Motor neuron (in vitro differentiated cells): ENCODE measurements around the gene RXRA. TPM values are rescaled to one million over a fixed set of nuclear protein-coding genes. Genes with fewer than 3 reads are reported as not detected.
"Not testable (repeated sequence)": the region's sequence is repeated elsewhere in the genome, so short reads cannot be mapped to it uniquely, and the experiment has no call there.

Source experiments
- ATAC-seq, 8 experiments: fragments of 200-7000 bp; cut with Tn5 transposase; replicated peaks in 6 of 8; 2 replicates each; pipeline ENCODE4 v1.8.0; 2021; ENCODE audit warnings: mild to moderate bottlenecking in 8 of 8, moderate library complexity in 8 of 8
- H3K27ac ChIP-seq, 2 donors: fragments of 250-450 bp; sonication (Bioruptor Pico); 2 replicates each; pipeline ENCODE4 v1.9.0; 2021; ENCODE audit warnings: antibody characterized with exemption in 2 of 2, mild to moderate bottlenecking in 2 of 2, moderate library complexity in 1 of 2
- H3K4me1 ChIP-seq, 2 donors: fragments of 250-450 bp; sonication (Bioruptor Pico); replicated peaks in 1 of 2; 2 replicates each; pipeline ENCODE4 v1.6.1; 2021; ENCODE audit warnings: antibody characterized with exemption in 2 of 2, mild to moderate bottlenecking in 2 of 2, moderate library complexity in 1 of 2
- H3K4me3 ChIP-seq, 5 donors: fragments of 250-450 bp; sonication (Bioruptor Pico); 2 replicates each; pipeline ENCODE4 v1.9.0; 2021; ENCODE audit warnings: antibody characterized with exemption in 5 of 5, mild to moderate bottlenecking in 5 of 5, moderate library complexity in 4 of 5
- WGBS, 10 experiments: fragments of 450-650 bp; shearing (Covaris generic); methylation state at CpG; one replicate each; pipeline ENCODE4 v1.0.0; 2022; 5-methylcytosine and 5-hydroxymethylcytosine counted together
- in situ Hi-C, 9 experiments: fragments of 400-800 bp; cut with MboI; loops; one replicate each; pipeline ENCODE4 v1.15.0; 2021; ENCODE audit warnings: low sequenced_read_pairs in 9 of 9, low pct_unique_long_range_greater_than_20kb in 2 of 9; ENCODE audit not compliant: unreplicated experiment in 9 of 9
- total RNA-seq, 8 experiments: library from RNA; unstranded; fragments of 300-600 nt; gene quantifications; 2 replicates each; pipeline versions ENCODE4 v1.2.3 to v1.2.4, GENCODE V29; 2022

RXRA gene
- total RNA-seq, 8 experiments from 2014 or later: 10.2 to 20.7 (median 13.3) TPM

DNA sequence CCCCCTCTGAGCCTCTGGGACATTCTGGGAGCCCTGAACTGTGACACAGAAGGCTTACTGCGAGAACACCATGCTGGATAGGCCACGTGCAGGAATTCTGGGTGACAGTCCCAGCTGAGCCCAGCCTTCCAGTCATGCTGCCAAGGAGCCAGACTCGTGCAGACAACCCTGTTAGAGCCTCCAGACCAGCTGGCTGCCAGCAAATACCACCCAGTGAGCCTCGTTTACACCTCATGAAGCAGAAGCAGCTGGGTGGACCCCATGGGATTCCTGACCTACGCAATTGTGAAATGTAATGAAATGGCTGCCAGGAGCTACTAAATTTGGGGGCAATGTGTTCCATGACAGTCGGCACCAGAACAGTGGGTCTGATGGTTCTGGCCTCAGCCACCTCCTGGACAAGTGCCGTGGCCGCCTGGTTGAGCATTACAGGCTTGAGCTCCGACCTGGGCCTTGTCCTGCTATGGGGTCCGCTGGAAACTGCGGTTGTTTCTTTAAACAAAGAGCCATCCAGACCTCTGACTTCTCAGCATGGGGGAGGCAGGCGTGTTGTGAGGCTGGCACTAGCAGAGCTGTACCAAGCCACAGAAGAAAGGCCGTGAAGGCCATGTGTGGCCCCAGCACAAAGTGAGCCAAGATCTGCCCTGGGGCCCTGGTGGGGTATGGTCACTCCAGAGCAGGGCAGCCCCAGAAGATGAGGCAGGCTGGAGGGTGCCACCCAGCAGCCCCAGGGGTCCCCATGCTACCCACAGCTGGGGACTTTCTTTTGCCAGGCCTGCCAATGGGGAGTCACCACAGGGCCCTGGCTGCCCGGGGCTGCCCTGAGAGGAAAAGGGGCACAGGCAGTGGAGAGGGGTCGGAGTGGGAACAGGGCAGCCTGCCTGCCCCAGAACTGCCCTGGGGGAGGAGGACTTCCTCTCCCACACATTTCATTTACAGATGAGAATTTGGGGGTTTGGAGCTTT, 19.3 kb upstream of the RXRA start:
- 0 to 90% (median 78%) methylated on average over 1 to 6 of the region's 15 CpGs; no CpG with 5 or more reads in 2 of the 10 experiments for WGBS, 10 experiments
- Histone ChIP-seq H3K27ac (no peak overlapping the region), H3K4me3 (no peak overlapping the region), H3K4me1 (peaks cover 13 to 25% of the 10 kb centered on the region in 2 donors)
- no peak for ATAC-seq
- in situ Hi-C loops: no loop called here

DNA sequence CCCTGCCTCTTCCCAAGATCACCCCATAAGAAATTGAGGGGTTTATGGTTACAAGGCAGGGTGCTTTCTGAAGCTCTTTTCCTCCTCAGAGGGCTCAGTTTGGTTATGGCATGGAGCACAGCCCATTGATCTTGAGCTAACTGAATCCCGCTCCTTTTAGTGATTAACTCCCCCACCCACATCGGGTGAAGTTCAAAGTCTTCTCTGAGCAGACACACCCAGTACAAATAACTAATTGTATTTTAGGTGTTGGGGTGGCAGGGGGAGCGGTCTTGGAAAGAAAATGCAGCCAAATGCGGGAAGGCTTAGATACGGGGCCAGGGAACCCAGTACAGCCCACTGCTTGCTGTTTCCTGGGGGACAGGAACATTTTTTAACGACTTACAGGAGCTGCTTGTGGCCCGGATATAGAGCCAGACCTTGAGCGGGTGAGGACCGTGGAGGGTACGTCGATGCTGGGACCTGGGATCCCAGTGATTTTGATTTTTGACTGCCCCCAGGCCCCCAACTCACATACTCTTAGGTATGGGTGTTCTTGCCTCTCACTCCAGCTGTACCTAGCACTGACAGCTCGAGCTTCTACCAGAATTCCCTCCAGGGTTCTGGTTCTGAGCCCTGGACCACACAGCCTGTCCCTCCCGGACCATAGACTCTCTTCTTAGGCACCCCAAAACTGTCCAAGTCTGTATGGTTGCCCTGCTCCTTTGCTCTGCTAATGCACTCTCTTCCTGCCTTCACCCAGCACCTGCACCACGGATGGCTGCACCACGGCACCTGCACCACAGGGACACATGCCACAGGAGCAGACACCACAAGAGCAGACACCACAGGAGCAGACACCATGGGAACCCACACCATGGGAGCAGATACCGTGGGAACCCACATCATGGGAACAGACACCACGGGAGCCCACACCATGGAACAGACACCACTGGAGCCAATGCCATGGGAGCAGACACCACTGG, 18.3 kb upstream of the RXRA start:
- in situ Hi-C loops: no loop called here
- peaks cover 13 to 23% of the 10 kb centered on the region in 2 donors for H3K4me1 ChIP-seq
- no peak for ATAC-seq
- H3K27ac ChIP-seq: no peak overlapping the region
- H3K4me3 ChIP-seq: no peak overlapping the region
- 50 to 100% (median 86%) methylated on average over 1 to 13 of the region's 17 CpGs; no CpG with 5 or more reads in 2 of the 10 experiments for WGBS, 10 experiments

DNA sequence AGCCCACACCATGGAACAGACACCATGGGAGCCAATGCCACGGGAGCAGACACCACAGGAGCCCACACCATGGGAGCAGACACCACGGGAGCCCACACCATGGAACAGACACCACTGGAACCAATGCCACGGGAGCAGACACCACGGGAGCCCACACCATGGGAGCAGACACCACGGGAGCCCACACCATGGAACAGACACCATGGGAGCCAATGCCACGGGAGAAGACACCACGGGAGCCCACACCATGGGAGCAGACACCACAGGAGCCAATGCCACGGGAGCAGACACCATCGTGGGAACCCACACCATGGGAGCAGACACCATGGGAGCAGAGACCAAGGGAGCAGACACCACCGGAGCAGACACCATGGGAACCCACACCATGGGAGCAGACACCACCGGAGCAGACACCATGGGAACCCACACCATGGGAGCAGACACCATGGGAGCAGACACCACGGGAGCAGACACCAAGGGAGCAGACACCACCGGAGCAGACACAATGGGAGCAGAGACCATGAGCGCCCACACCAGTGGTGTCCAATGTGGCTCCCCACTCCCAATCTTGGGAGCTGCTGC, 17.5 kb upstream of the RXRA start:
- H3K4me1 ChIP-seq: peaks cover 13 to 23% of the 10 kb centered on the region in 2 donors
- in situ Hi-C loops, H3K27ac ChIP-seq, ATAC-seq, H3K4me3 ChIP-seq: not testable (repeated sequence)
- WGBS, 10 experiments: 54 to 100% (median 80%) methylated on average over 1 to 7 of the region's 14 CpGs; no CpG with 5 or more reads in 5 of the 10 experiments

DNA sequence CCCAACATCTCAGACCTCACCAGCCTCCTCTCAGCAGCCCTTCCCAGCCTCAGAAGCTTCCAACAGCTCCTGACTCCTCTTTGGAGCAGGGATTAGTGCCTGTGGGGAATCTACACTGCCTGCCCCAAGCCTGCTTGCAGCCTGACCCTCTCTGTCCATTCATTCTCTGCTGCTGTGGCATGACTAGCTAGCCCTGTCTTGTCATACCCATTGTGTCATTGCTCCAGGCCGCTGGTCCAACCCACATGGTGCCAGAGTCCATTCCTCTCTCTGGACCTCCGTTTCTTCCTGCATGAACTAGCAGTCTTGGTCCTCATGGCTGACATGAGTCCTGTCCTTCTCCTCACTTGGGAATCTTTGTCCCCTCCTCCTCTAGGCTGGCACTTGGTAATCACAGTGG, 12.8 kb upstream of the RXRA start:
- H3K4me3 ChIP-seq: no peak overlapping the region
- H3K27ac ChIP-seq: no peak overlapping the region
- no peak for ATAC-seq
- 57 to 100% (median 80%) methylated on average over 1 to 2 of the region's 2 CpGs; no CpG with 5 or more reads in 5 of the 10 experiments for WGBS, 10 experiments
- H3K4me1 ChIP-seq: peaks cover 28 to 31% of the 10 kb centered on the region in 2 donors
- in situ Hi-C loops: no loop called here

DNA sequence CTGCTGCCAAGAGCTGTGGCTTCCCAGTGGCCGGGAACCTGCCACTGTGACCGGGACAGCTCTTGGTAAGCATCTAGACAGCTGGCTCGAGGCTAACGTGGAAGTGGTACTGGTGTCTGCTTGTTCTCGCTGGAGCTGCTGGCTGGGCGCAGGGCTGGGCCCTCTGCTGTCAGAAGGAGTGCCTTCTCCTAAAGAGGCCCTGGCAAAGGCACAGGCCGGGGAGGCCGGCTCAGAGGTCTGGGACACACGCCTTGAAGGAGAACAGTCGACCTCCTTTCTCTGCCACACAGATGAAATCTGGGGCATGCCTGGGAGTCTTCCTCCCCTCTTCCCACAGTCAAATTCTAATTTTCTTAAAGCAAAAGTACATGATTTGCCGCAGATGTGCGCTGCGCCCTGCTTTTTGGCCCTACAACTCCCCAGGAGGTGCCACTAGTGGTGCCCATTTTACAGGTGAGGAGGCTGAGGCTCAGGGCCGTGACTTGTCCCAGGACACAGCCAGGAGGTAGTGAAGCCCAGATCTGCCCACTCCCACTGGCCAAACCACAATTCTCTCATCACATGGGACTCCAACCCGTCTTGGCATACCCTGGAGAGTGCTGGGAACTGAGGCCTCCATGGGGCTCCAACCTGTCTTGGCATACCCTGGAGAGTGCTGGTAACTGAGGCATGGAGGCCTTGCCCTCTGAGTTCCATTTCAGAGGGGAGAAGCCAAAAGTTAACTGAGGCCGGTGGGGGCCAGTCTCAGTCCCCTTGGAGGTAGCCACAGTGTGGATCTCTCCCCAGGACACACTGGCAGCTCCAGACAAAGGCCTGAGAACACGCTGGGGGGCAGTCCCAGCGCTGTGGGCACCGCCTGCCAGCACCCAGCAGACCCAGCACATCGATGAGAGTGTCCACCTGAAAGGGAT, 12.0 kb upstream of the RXRA start:
- H3K4me1 ChIP-seq: peaks cover 35 to 40% of the 10 kb centered on the region in 2 donors
- 70 to 100% (median 80%) methylated on average over 2 to 5 of the region's 20 CpGs; no CpG with 5 or more reads in 5 of the 10 experiments for WGBS, 10 experiments
- in situ Hi-C loops: no loop called here
- no peak overlapping the region for H3K4me3 ChIP-seq
- no peak overlapping the region for H3K27ac ChIP-seq
- ATAC-seq: no peak

DNA sequence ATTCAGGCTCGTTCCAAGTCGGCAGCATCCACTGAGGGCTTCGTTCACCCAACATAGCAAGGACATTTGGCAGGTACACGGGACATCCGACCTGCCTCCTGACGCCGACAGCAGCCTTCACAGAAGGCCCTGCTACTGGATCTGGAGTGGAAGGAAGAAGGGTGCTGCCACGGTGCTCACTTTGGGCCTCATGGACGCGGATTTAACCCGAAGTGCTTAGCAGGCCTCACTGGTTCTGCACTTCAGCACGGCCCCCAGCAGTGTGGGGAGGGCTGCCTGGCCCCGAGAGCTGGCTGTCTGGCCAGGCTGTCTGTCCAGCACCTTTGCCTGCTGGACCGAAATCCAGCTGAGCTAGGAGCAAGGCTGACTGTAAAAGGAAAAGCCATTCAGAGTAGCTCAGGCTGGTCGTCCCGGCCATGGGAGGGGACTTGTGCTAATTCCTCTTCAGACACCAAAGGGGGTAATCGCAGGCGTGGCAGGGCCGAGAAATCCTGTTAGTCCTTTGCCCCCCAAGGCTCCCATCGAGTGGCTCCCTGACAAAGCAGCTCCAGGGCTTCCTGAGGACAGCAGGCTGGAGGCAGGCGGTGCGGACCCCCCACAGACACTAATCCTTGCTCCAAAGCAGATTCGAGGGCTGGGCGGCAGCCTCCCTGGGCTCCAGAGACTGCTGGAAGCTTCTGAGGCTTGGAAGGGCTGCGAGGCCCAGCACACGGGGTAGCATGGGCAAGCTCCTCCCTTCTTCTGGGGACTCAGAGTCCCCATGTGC, 11.1 kb upstream of the RXRA start:
- H3K27ac ChIP-seq: no peak overlapping the region
- in situ Hi-C loops: no loop called here
- WGBS, 10 experiments: 30 to 100% (median 60%) methylated on average over 1 to 4 of the region's 26 CpGs; no CpG with 5 or more reads in 7 of the 10 experiments
- ATAC-seq: no peak
- peaks cover 43 to 48% of the 10 kb centered on the region in 2 donors for H3K4me1 ChIP-seq
- H3K4me3 ChIP-seq: no peak overlapping the region

DNA sequence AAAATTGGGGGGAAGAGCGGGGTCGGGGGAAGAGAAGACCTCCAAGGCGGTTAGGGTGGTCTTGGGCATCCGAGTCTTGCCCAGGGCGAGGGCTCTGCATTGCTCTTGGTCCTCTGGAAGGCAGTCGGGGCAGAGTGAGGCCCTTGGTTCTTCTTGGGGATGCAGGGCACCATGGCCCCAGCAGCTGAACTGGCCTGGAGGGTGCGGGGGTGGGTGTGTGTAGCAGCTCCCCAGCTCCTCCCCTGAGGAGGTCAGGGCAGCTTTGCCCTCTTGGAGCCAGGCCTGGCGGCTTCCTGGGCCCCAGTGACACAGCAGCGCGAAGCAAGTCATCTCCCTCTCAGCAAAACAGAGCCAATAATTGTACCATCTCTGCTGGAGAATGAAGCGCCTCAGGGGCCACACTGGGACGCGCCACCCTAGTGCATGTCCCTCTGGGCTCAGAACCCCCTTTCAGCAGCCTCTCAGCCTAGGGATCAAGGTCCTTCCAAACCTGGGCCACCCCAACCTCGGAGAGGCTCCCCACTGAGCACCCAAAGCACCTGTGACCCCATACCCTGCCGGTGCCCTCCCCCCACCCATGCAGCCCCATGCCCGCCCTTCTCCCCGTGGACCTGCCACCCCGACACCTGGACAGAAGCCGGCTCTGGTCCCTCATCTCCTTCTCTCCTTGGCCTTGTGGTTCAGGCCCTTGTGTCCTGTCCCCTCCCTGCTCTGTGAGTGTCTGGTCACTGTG, 10.4 kb upstream of the RXRA start:
- Histone ChIP-seq H3K4me1 (peaks cover 51 to 55% of the 10 kb centered on the region in 2 donors), H3K4me3 (no peak overlapping the region), H3K27ac (no peak overlapping the region)
- in situ Hi-C loops: no loop called here
- ATAC-seq: no peak
- WGBS, 10 experiments: 60 to 100% methylated on average over 1 of the region's 19 CpGs; no CpG with 5 or more reads in 8 of the 10 experiments

DNA sequence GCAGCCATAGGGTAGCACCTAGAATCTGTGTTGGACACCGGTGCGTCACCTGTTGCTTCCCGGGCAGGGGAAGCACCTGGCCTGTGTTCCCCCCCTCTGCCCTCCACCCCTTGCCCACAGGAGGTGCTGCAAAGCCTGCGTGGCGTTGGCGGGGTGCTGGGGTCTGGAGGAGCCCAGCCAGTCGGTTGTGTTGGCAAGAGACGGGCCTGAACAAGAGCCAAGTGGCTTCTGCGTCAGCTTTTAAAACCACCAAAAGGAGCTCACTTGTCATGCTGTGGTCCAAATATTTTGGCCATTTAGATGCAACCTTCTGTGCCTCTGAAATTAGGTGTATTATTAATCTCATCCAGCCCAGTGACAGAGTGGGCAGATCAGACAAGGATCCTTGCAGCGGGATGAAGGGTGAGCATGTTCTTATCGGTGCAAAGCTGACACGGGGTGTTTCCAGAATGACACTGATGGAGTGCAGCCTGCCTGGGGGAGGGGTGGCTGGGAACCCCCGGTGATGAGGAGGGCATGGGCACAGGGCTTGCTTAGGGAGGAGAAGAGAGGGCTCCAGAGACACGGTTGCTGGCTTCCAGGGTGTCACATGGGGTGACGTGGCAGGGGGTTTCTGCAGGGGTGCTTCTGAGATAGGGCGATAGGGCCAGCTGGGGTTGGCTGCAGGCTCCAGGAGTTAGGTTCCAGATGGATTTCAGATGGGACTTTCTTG, 9.7 kb upstream of the RXRA start:
- in situ Hi-C loops: no loop called here
- WGBS, 10 experiments: 8 to 90% (median 42%) methylated on average over 1 to 9 of the region's 16 CpGs; no CpG with 5 or more reads in 4 of the 10 experiments
- Histone ChIP-seq H3K4me1 (peaks cover 58 to 63% of the 10 kb centered on the region in 2 donors), H3K27ac (no peak overlapping the region), H3K4me3 (no peak overlapping the region)
- ATAC-seq: peak in 2 of 8 experiments; percentile 14 to 19

DNA sequence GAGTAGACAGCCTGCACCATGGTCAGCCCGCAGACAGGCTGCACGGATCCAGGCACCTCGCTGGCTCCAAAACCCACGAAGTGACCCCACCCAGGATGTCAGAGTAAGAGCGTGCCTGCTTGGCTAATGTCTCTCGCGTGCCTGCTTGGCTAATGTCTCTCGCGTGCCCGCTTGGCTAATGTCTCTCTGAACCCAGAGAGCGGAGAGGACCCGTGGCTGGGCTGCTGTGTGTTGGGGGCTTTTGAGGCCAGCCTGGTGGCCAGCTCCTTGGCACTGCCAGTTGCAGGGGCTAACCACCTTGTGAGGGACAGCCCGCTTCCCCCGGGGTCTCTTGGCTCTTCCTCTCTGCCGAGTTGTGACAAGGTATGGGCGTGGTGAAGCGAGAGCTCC, 8.9 kb upstream of the RXRA start:
- H3K27ac ChIP-seq: no peak overlapping the region
- no peak overlapping the region for H3K4me3 ChIP-seq
- peaks cover 66 to 67% of the 10 kb centered on the region in 2 donors for H3K4me1 ChIP-seq
- WGBS, 10 experiments: 0 to 96% (median 55%) methylated on average over 2 to 5 of the region's 17 CpGs; no CpG with 5 or more reads in 4 of the 10 experiments
- in situ Hi-C loops: no loop called here
- ATAC-seq: peak in 2 of 8 experiments; percentile 31 to 42

DNA sequence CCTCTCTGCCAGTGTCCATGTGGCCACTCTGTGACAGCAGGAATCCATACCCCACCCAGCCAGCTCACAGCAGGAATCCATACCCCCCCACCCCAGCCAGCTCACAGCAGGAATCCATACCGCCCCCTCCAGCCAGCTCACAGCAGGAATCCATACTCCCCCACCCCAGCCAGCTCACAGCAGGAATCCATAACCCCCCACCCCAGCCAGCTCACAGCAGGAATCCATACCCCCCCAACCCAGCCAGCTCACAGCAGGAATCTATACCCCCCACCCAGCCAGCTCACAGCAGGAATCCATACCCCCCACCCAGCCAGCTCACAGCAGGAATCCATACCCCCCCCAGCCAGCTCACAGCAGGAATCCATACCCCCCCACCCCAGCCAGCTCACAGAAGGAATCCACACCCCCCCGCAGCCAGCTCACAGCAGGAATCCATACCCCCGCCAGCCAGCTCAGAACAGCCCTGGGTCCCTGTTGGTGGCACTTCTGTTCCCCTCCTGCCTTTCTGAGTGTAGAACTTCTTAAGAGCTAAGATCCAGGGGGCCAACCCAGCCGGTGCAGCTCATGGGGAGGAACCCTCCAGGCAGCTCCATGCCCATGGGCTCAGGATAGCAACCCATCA, 8.4 kb upstream of the RXRA start:
- Histone ChIP-seq H3K27ac (no peak overlapping the region), H3K4me3 (no peak overlapping the region), H3K4me1 (peaks cover 67 to 70% of the 10 kb centered on the region in 2 donors)
- 100% methylated on average over 1 of the region's 4 CpGs; no CpG with 5 or more reads in 9 of the 10 experiments for WGBS, 10 experiments
- in situ Hi-C loops: no loop called here
- peak in 4 of 8 experiments; percentile 8 to 48 (median 30) for ATAC-seq
